ENCODE data around the gene TAF3.
A peak's percentile ranks its signal among the peaks of the same experiment; 100 is the strongest.

Gene TAF3

DNA sequence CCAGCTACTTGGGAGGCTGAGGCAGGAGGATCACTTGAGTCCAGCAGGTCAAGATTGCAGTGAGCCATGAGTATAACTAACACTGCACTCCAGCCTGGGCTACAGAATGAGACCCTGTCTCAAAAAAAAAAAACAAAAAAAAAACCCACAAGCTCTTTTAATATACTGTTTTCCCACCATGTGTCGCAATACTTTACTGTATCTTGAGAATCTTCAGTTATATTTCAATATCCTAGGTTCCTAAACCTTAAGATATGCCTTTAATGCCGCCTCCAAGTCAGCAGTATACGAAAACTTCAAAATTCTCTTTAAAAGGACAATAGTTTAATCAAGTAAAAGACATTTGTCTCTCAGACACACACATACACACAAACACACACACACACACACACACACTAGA, 62.8 kb downstream of the TAF3 start:
- no peak for DNase-seq

DNA sequence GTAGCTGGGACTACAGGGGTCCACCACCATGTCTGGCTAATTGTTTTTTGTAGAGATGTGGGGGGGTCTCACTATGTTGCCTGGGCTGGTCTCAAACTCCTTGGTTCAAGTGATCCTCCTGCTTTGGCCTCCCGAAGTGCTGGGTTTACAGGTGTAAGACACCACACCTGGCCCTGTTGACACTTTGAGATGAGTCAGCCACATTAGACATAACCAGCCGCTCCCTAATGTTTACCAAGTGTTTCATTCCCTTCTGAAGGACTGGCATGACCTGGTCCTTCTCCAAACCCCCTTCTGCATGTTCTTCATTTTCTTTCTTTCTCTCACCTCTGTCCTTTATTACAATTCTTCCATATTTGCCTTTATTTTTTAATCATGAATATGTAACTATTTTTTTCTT, 67.8 kb downstream of the TAF3 start:
- DNase-seq = no peak

DNA sequence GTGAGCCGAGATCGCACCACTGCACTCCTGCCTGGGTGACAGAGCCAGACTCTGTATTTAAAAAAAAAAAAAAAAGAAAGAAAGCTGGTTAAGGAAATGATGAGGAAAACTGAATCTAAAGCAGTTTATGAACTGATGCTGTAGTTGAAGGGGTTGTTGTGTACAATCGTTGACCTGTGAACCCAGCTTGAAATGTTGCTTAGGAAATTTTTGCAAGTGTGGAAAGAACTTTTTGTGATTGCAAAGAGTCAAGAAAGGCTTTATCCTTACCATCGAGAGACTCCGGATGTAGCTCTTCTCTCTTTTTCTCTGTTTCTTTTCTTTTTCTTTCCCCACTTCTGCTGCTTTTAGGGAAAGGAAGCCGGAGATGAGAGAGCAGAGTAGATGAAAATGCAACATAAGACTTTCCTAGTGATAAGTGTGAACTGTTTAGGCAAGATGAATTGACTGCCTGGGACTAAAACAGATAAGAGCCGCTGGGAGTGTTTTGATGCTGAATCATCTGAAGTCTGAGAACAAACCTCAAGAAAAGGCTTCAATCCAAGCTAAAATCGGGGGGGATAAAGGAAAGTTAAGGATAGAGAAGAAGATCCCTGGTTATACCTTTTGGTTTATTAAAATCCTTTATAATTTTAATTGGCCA, 69.0 kb downstream of the TAF3 start:
- no peak for DNase-seq

DNA sequence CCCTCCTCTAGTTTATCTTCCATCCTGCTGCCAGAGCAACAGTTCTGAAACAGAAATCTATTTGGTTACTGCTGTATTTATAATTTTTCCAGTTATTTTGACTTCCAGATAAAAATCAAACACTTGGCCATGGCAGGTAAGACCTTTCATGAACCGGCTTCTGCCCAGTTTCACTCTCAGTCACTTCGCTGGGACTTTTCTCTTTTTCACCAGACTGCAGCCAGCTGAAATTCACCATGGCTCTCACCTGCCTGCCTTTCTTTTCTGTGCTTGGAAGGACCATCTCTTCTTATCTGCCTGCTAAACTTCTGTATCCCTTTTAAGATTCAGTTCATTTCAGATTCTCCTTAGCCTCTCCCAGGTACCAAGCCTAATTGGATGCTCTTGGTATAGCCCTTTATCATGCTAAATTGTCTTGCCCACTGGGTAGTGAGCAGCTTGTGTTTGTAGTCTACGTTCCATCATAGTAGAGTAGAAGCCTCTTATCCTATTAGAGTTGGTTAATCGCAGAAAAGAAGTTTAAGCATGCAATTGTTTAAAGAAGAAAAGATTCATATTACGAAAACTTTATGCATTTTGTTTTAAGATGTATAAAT, 71.7 kb downstream of the TAF3 start:
- DNase-seq = no peak

DNA sequence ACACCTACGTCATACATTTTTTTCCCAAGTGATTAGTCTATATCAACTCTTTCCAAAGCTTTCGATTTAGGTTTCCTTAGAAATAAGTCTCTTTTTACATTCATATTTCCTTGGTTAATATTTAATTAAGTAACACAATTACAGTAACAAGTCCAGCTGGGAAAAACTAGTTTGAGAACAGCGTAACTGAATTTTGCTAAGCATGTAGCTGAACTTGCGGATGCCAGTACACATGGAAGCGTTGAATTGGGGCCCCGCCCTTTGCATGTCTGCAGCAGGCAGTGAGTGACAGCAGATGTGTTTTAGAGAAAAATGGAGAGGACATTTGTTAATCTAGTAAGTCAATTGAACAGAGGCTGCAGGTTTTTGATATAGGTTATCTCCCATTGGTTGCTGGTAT, 72.5 kb downstream of the TAF3 start:
- no peak for DNase-seq

DNA sequence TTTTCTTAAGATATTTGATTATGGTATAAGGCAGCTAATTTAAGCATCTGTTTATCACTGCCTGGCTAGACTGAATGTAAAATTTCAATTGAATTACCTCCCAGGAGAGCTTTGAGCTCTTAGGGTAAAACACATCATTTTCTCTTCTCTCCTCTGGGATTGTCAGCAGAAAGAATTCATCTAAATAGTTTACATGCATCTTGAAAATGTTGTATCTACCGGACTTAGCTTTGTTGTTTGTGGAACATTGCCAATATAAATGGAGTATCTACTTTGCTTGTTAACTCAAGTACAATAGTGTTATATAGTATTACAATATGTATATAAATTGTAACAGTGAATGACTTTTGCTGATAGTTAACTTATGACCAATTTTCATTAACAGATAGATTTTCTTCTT, 73.3 kb downstream of the TAF3 start:
- DNase-seq = no peak

DNA sequence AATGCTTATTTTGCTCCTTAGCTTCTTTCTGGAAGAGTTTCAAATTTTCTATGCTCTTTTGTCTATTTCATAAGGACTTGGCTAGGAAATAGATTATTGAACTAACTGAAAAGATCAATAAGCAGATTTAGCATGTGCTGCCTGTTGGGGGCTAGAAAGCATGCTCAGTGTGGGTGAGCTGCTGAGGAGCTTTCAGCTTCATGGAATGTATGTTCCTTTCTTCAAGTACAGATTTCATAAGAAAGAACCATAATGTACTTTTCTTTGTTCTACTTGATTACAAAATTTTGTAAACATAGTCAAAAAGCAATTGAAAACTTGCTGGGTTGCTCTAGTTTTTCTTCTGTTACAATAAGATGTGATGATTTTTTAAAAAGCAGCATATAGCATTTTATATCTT, 73.8 kb downstream of the TAF3 start:
- no peak for DNase-seq

DNA sequence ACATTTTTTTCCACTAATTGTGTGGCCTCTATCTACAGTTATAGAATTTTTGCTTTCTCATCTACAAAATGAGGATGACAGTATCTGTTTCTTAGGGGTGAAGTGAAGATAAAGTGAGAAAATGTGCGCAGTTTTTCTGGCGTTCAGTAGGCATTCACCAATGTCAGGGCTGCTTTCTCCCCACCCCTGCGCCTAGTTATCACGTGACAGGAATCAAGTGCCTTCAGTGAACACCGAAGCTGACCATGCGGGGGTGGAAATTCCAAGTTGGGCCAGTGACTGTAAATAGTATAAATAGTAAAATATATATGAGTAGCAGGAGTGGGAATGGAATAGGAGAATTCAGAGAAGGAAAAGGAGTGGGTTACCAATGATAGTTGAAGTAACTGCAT, 77.4 kb downstream of the TAF3 start:
- no peak for DNase-seq

DNA sequence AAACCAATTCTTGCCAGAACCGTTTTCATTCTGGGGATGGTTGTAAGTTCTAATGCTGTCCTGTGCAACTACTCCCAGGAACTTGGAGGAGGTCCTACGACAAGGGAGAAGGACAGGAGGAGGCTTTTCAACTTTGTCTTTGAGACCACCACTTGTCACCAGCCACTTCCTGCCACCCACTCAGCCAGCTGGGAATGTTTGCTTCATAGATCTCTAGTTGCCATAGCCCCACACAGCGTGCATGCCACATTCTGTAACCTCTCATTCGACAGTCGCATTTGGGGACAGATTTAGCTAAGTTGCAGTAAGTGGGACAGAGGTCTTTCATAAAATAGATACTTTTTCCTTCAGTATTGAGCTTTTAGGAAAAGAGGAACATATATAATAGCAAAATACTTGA, 78.0 kb downstream of the TAF3 start:
- DNase-seq = no peak

DNA sequence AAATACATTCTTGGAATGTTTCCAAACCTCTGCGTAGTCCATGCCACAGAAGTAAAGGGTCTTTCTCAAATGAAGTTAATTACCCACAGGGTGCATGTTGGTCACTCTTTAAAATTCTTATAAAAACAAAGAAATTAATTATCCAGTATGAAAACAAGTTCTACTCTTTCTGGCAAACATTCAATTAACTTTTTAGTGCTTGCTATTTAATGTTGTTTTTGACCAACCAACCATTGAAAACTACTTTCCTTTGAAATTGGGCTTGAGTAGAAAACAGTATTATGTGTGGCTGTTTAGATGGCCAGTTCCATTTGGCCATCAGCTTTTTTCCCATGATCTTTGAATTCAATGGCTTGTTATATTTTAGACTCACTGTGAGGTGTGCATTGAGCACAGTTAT, 83.0 kb downstream of the TAF3 start:
- DNase-seq = no peak

DNA sequence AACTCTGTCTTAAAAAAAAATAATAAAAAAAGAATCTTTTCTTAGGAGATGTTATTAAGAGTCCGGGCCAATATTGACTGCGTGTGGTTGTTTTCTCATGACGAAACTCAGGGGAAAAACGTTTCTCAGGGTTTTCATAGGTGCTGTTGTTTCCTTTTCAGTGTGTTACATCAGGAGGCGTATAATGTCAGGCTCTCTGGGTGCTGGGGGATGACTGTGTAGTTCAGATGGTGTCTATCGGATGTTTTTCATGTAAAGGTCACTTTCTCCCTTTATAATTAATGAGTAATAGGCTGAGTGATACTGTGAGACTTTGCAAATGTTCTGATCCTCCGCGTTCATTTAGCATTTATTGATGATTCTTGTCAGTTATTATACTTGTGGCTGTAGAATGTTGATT, 84.1 kb downstream of the TAF3 start:
- no peak for DNase-seq

DNA sequence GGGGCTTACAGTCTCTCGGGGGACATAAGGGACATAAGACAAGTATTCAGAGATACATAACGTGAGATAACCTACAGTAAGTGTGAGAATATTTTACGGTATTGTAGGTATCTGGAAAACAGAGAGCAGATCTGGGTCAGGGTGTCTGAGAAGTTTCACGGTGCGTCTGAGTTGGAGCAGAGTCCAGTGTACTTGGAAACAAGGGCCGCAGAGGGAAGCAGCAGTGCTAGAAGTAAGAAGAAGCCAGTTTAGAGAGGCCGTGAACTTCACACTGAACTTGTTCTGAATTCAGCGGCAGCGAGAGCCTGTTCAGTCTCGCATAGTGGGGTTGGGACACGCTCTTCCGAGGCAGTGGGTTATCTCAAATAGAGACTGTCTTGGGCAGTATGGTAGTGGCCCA, 85.5 kb downstream of the TAF3 start:
- DNase-seq = no peak

DNA sequence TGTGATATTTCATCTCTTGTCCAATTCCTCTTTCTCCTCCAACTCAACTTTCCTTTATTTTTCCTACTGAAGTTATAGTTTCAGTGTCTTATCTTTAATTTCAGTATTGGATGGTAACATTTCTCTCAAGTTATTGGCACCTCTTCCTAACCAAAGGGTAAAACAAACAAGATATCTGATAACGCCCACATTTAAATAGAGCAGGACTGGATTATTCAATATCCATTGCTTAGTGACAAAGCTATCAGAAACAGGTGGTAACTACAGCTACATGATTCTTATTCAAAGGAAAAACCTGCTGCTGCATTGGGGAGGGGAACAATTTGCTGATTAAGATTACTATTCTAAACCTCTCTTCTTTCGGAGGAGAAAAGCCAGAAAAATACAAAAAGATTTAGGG, 87.8 kb downstream of the TAF3 start:
- no peak for DNase-seq

DNA sequence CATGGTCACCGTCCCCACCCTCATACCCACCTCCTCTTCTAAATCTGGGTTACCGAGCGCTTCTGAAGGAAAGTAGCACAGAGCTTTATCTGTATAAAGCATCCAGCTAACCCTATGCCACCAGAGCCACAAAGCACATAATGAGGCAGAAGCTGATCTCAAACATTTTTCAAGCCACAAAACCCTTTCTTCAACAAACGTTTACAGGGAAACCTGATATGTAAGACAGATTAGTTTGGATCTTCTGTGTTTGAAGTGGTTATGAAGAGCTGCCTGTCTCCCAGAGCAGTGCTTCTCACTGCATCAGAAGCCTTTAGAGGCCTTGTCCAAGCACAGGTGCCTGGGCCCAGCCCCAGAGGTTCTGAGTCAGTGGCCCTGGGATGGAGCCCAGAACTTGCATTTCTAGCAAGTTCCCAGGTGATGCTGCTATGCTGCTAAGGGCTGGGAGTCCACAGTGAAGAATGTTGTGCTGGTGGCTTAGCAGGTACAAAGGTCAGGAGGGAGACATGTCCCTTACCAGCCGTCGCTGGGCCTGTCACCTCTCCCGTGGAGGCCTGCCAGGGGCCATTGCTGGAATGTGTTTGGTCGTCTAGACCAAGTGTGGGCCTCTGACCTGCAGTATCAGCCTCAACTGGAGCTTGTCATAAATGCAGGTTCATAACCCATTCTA, 90.4 kb downstream of the TAF3 start:
- DNase-seq = no peak

DNA sequence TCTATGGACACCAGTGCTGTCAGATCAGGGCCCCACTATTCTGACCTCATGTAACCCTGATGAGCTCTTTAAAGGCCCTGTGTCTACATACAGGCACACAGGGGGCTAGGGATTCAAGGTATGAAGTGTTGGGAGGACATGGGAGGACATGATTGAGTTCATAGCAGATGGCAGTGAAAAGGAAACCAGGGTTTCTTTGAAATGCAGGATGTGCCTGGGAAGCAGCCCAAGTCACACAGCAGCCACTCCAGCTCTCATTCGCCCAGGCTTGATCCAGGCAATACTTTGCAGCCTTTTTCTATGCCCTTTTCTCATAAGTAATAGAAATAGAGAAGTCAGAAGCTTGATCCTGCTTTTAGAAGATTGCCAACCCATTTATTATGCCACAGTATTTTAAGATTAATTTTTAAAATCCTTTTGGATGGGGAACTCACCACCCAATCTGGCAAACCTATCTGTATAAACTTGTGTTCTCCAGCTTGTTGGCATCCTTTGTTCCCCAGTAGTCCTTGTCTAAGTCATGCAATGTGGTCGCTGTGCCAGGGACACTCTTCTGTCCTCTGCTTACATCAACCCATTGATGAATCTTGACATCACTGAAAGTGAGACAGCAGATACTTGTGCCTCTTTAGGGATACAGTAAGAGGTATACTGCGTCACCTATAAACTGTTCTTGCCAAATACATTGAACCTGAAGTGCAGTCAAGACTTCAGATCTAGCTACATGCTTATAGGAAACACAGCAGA, 95.0 kb downstream of the TAF3 start:
- DNase-seq = peak; percentile 28

DNA sequence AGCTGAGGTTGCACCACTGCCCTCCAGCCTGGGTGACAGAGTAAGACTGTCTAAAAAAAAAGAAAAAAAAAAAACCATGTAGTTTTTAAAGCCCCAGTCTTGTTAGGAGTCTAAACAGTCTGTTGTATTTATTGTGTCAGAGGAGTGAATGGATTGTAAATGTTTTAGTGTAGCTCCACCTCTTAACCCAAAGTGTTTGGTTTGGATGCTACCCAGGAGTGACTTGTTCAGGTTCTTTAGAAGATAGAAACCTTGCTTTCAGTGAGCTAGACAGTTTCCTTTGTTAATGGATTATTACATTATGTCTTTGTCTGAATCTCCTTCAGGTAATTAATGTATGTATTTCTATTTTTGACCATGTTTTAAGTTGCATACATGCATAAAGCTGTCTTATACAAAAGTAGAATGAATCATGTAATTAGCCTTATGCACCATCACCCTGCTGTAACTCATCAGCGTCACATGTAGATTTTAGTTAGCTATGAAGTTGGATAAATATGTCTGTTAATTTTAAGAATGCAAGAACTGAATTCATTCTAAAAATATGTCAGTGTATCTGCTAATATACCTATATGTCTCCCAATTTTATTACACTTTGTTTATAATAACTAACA, 97.7 kb downstream of the TAF3 start:
- no peak for DNase-seq

DNA sequence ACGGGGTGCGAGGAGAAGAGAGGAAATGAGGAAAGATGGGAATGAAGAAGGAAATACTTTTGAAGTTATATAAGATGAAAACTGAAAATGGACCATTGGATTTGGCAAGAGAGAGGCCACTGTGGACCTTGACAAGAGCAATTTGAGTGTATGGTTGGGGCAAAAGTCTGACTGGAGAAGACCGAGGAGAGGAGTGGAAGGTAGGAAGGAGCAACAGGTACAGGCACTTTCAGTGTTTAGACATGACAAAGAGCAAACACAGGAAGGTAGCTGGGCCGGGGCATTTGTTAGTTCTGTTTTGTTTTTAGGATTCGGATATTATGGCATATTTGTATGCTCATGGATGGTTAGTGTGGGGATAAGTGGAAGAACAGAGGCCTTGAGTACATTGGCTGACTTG, 99.4 kb downstream of the TAF3 start:
- no peak for DNase-seq

DNA sequence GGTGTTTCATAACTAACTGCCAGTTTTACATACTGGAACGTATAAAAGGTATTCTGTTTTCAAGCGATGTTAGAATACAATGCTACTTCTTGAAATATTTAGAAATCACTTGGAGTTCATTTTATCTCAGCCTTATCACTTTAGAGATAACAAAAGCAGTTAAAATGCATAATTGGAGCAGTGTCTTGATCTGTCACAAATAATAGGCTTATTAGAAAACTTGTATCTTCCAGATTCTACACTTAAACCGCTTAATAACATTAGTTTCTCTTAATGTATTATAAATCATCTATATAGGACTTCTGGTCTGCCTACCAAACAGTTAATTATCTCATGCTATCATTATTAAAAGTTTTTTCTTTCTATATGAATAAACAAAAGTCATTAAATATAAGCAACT, 104.4 kb downstream of the TAF3 start:
- no peak for DNase-seq

DNA sequence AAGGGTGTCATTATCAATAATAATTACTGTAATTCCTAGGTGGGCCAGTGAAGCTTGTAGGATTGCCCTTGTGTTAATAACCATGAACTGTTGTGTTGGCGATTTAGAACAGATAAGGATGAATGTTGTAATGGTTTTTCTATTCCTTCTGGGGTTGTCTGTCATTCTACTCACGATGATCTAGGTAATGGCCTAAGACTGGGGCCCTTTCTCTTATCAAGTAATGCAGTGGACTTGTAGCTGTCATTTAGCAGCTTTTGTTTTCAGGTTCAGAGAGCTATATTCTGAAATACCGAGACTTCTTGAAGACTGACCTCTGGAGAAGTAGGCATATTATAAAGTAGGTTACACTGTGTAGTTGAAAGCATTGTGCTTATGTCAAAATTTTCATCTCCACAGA, 110.2 kb downstream of the TAF3 start:
- no peak for DNase-seq

DNA sequence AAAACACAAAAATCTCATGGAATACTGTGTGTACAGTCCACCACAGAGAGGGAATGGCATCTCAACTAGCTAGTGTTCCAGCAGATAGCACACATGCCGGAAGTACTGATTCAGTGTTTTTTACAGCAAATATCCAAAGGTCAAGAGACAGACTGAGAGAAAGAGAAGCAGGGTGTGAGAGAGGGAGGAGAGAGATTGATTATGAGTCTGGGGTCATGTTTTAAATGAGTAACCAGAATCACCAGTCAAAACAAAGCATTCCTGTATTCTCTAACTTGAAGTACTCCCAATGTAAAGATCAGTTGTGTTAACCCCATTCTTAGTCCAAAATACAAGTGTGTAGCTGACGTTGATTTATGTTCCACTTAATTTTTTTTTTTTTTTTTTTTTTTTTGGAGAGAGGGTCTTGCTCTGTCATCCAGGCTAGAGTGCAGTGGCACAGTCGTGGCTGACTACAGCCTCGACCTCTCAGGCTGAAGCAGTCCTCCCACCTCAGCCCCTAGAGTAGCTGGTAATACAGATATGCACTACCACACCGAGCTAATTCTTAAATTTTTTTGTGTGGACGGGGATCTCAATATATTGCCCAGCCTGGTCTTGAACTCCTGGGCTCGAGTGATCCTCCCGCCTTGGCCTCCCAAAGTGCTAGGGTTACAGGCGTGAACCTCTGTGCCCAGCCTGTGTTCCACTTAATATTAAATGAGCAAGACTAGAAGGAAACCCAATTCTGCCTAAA, 114.2 kb downstream of the TAF3 start:
- DNase-seq = no peak

DNA sequence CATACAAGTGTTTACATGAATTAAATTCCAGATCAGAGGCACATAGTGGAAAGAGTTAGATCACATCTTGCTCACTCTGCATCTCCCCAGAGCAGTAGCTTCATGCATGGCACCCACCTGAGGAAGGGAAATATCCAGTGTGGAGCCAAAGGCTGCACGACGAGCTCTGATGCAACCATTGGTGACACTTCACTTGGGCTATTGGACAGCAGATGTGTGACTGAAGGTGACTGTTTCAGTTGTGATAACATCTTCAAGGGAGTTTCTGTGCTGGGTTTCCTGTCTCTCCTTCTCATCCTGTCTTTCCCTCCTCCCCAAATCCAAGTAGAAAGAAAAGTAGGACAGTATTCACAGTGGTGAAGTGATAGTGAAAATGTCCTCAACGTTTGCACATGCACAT, 115.0 kb downstream of the TAF3 start:
- DNase-seq = no peak

DNA sequence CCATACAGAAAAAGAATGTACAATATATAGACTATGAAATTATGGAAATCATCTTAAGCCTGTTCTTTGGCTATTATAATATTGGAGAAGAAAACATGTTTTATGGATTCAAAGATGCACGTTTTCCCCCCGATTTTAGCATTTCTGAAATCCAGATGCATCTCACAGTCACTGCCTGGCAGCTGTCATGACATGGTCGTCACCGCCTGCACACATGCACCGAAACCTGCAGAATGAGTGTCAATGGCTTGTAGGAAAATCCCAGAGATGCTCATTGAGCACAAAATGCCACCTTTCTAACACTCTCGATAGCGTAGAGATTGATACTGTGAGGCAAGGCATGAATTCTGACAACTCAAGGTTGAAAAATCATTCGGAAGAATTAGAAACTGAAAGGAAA, 115.5 kb downstream of the TAF3 start:
- DNase-seq = no peak

Measured in NCI-H446 treated with DMSO at 0.1 percent for 48 hours (cell line).